DMS 273 treated with DMSO at 0.1 percent for 48 hours (cell line): ENCODE data around the gene FGF2.
"Not testable (repeated sequence)": the region's sequence is repeated elsewhere in the genome, so short reads cannot be mapped to it uniquely, and the experiment has no call there.

Experiments used
- DNase-seq: peaks from one replicate; lab custom pipeline; 2025; lab: John Stamatoyannopoulos, UW

FGF2 gene

GRCh38 chr4:122826553-122827257 lies at the start of gene FGF2:
Gene FGF2, plus strand, starts transcription at chr4:122826831. Its CDS starts 344 bp downstream, at chr4:122827175.
- DNase-seq, result no peak

DNA sequence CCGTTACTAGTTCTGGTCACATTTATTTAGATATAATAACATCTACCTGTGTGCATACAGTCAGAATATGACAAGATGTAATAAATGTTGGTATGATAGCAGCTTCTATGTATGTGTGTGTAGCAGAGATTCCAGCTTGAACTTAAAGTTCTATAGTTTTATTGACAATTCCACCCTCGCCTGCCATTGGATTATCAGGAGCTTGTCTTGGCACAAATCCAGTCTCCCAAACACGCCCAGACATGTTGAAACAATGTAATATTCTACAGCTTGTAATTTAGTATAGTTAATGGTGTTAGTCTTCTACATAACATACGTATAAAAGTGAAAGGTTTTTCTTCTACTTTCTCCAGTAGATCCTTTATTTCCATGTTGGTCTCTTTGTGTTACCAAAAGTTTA lies 49.7 kb upstream of the FGF2 start:
- no peak for DNase-seq

DNA sequence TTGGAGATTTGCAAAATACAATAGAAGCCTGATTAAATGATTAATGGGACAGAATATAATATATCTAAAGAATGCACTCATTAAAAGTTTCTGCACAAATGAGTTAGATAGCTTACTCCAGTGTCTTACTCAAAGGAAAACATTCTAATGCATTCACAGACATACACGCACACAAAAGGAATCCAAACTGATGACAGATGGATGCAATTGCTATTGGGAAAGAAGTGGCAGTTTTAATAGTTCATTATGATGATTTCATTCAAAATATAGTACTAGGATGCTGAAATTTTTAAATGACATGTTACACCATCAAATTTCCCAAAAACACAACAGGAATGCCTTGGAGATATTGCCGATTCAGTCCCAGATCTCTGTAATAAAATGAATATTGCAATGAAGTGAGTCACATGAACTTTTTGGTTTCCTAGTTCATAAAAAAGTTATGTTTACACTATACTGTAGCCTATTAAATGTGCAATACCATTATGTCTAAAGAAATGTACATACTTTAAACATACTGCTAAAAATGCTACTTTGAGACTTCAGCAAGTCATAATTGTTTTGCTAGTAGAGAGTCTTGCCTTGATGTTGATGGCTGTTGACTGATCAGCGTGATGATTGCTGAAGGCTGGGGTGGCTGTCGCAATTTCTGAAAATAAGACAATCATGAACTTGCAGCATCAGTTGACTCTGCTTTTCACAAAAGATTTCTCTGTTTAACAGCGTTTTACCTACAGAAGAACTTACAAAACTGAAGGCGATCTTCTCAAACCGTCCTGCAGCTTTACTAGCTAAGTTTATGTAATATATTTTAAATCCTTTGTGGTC lies 48.6 kb upstream of the FGF2 start:
- DNase-seq, result no peak

GRCh38 chr4:122781486-122781885 lies 45.1 kb upstream of the FGF2 start:
- no peak for DNase-seq

DNA sequence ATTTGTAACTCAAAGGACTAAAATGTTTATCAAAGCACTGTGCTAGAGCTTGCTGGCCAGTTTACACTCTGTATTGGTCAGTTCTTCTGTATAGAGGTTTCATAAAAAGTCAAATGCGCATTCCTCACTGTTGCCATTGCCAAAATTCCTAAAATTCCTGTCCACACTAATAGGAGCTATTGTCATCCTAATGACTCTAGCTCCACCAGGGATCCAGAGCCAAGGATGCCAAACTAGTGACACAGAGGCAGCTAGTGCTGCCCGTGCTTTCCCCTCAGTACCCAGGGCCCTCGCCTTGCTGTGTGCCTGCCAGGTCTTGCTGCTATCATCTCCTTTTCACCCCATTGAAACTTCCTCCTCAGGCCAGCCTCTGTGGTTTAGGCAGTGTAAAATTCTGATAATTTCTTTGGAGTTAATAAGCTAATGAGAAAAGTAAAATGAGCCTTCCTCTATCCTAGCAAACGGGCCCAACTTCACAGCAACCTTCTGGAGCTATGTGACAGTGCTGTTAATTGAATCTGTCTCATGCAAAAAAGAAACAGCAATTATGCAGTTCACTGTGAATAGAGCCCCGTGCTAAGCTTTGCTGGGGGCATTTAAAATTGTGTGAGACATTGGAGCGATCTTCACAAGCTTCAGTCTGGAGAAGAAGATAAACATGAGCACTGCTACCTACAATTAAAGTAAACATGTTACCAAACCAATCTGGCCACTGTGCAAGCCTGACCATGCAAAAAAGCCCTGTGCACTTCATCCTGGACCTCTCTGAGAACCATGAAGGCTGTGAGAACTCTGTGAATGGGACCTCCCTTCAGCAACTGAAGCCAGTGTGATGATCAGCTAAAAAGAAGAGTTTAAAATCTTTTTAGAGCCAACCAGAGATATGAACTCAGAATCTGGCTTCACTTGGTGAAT lies 43.1 kb upstream of the FGF2 start:
- no peak for DNase-seq

DNA sequence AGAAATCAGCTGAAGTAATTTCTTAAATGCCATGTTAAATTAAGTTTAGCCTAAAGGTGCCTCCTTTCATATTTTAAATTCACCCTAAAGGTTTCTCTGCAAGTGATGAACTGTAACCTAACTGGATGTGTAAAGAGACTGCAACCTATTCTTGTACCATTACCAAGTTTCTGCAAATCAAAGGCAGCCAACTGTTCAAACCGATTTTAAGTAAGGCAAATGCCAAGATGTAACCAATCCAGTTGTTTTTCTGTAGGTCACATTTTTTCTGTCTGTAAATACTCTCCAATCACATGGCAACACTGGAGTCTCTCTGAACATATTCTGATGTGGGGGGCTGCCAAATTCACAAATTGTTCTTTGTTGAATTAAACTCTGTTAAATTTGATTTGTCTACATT lies 42.4 kb upstream of the FGF2 start:
- no peak for DNase-seq

DNA sequence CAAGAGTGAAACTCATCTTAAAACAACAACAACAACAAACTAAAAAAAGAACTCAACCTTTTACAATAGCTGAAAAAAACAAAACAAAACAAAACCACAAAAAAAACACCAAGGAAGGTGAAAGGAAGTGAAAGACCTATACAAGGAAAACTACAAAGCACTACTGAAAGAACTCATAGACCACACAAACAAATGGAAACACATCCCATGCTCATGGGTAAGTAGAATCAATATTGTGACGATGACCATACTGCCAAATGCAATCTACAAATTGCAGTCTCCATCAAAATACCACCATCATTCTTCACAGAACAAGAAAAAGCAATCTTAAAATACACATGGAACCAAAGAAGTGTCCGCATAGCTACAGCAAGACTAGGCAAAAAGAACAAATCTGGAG lies 41.5 kb upstream of the FGF2 start:
- DNase-seq, result no peak

GRCh38 chr4:122786296-122786695 lies 40.3 kb upstream of the FGF2 start:
- not testable (repeated sequence) for DNase-seq

GRCh38 chr4:122786920-122787319 lies 39.7 kb upstream of the FGF2 start:
- DNase-seq, result not testable (repeated sequence)

DNA sequence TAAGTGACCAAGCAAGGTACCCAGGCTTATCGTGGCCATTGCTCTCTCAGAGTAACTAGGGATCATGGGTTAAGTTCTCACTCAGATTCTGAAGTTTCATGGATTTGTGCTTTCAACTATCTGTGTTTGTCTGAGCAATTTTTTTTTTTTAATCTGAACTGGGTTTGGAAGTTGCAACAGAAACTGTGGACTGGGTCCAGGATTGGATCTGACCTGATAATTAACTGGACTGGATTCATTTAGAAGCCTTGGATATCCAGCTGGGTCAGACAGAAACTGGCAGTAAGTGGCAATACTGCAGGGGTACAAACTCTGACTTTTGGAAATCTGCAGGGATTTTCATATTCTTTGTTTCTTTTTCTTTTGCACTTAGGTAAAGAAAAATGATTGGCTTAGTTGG lies 38.7 kb upstream of the FGF2 start:
- DNase-seq, result no peak

GRCh38 chr4:122788935-122789334 lies 37.7 kb upstream of the FGF2 start:
- DNase-seq, result no peak

DNA sequence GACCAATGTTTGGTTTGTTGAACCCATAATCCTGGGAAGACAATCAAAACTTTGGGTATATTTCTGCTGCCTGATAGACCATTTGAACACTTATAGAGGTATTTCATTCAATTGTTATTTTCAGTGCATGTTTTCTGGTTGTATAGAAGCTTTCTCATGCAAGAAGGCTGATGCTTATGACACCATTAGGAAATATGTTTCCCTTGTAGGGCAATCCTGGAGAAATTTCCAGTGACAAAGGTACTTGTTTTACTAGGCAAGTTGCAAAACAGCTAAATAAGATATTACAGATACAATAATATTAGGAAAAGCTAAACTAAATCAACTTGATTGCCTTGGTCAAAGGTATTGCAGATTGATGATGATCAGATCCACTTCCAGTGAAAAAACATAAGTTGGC lies 32.8 kb upstream of the FGF2 start:
- DNase-seq, result no peak

DNA sequence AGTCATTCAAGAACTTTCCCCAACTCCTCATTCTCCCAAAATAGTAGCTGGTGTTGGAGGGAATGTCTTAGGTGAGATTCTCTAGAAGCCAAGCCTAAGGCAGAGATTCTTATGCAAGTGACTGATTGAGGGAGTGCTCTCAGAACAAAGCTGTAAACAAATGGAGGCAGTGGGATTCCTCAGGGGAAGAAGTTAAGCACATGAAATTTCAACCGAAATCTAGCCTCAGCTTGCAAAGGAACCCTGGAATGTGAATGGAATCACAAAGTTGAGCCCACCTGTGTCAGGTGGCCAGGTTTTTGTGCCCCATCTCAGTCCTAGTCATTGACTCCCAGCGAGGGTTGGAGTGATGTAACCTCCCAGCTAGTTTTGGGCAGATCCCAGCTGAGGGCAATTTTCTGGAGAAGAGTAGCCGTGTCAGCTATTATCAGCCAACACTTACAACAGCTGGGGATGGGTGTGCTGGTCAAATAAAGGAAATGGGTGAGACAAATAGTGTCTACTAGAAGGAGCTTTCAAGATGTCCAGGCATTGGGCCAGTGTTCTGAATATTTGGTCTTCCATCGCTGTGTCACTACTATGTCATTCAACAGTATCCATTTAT lies 29.7 kb upstream of the FGF2 start:
- DNase-seq, result no peak

DNA sequence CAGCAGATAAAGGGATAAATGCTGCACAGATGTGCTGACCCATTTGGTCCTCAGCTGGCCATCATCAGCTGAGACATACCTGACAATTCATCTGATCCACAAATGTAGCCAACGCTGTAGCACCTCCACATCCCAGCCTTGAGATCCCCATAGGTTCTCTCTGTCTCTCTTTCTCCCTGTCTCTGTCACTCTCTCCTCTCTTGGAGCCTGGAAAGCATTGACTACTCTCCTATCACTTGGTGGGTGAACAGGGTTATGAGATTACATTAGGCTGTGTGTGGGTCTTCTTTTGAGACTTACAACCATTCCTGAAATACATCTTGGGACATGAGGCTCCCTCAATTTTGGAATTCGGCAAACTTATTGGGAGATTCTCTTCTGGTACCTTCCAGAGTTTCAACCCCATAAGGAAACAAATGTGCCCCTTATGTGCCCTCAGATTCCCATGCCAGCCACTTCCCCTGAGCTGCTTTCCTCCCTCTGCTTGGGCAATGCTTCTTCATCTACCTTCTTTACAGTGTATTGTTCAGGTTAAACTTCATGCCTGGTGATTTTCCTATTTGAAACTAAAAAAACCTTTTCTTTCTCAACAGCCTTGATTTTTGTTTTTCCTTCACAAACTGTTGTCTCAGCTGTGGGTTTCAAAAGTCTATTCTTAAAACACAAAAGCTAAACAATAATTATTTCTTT lies 29.1 kb upstream of the FGF2 start:
- no peak for DNase-seq

DNA sequence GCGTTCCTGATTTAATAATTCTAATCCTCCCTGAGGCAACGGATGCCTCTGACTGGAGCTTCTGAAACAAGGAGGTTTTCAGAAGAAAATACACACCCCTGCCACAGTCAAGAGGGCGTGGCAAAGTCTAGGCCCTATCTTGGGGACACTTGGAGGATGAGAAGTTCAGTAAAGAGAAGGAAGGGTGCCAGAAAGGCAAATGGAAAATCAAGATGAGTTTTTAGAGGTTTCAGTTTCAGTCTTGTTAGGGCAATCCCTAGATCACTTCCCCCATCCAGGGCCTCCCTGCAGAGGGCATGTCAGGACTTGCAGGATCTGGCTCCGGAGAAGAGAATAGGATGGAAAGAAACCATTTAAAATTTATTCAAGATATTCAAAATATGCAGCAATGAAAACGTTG lies 28.5 kb upstream of the FGF2 start:
- DNase-seq, result peak; percentile 52

GRCh38 chr4:122798917-122799316 lies 27.7 kb upstream of the FGF2 start:
- DNase-seq, result no peak

DNA sequence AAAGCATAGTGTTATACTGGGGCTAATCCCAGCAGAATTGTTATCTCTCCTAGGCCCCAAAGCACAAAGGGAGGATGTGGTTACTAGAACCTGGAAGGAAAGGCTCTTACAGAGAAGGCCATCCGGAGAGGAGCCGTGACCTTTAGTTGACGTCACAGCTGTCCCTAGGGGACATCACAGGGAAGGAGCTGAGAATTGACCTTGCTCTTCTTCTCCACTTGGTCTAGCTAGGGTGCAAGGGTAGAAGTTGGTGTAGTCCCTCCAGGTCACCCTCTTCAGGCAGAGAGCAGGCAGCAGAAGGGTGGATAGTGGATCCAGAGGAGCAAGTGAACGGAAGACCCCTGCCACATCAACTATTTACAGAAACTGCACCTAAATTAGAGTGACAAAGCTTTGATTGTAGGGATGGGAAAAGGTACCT lies 22.8 kb upstream of the FGF2 start:
- DNase-seq, result no peak

DNA sequence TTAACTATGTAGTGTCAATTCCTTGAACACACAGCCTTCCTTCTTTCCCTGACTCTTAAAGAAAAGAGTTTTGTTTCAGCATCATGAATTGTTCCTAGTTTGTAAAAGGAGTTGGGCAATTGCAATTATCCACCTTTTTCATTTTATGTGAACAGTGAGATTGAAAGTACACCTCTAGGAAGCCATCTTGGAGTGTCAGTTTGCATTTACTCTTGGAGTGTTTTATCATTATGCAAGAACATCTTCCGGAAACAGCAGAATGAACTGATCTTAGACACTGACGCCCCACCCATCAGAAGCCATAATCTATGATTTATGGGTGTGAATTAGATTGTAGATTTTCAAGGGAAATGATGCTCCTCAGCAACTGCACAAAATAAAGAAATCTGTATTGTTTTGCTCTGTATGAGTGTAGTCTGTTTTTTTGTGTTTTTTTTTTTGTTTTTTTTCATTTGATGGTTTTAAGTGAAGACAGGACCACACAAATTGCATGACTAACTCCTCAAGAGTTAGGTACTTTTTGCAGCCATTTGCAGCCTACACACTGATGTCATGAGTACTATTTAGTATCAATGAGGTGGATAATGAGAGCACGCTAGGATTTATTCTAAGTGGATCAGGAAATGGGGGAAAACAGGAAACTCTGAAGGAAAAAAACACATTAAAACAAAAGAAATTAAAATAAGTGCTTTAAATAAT lies 19.5 kb upstream of the FGF2 start:
- no peak for DNase-seq

- DNase-seq, result no peak
Observed at GRCh38 chr4:122810669-122811068, 16.0 kb upstream of the FGF2 start.

DNA sequence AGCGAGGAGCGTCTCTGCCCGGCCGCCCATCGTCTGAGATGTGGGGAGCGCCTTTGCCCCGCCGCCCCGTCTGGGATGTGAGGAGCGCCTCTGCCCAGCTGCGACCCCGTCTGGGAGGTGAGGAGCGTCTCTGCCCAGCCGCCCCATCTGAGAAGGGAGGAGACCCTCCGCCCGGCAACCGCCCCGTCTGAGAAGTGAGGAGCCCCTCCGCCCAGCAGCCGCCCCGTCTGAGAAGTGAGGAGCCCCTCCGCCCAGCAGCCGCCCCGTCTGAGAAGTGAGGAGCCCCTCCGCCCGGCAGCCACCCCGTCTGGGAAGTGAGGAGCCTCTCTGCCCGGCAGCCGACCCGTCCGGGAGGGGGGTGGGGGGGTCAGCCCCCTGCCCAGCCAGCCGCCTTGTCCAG lies 14.8 kb upstream of the FGF2 start:
- DNase-seq, result not testable (repeated sequence)

- not testable (repeated sequence) for DNase-seq
Observed at GRCh38 chr4:122812823-122813222, 13.8 kb upstream of the FGF2 start.
